IPS-15b (cell line): Measurements from ENCODE around the gene PRM3.

Experiments
- H3K27me3 ChIP-seq: one replicate; pipeline ENCODE4 v1.6.1; 2013; ENCODE audit warnings: low read length; ENCODE audit not compliant: control insufficient read depth, insufficient read depth
- H3K36me3 ChIP-seq: one replicate; pipeline ENCODE4 v1.6.1; 2013; ENCODE audit warnings: low read length; ENCODE audit not compliant: control insufficient read depth, insufficient read depth
- H3K4me1 ChIP-seq: one replicate; pipeline ENCODE4 v1.6.1; 2013; ENCODE audit warnings: mild to moderate bottlenecking, low read length; ENCODE audit not compliant: control insufficient read depth, insufficient read depth
- H3K4me3 ChIP-seq: one replicate; pipeline ENCODE4 v1.5.1; 2013; ENCODE audit warnings: low read depth, low read length
- H3K9ac ChIP-seq: one replicate; pipeline ENCODE4 v1.6.1; 2013; ENCODE audit warnings: low read depth, mild to moderate bottlenecking, low read length
- H3K9me3 ChIP-seq: one replicate; pipeline ENCODE4 v1.6.1; 2013; ENCODE audit warnings: mild to moderate bottlenecking, low read length; ENCODE audit not compliant: control insufficient read depth, insufficient read depth

PRM3 gene

GRCh38 chr16:11276143-11276895 is 2.9 kb upstream of the PRM3 start, which contains the start of gene PRM2:
TSS of gene PRM2 (minus strand) at chr16:11276480. CDS start at chr16:11276370, 110 bp downstream.
- H3K4me3 ChIP-seq, result no peak within 1 kb of the TSS
- H3K9me3 ChIP-seq, result no peaks in the 10 kb centered on the region
- no peaks in the 10 kb centered on the region for H3K27me3 ChIP-seq
- H3K36me3 ChIP-seq, result no peaks in the 10 kb centered on the region
- no peak within 1 kb of the TSS for H3K9ac ChIP-seq
- no peaks in the 10 kb centered on the region for H3K4me1 ChIP-seq

- no peak overlapping the region for H3K9ac ChIP-seq
- no peaks in the 10 kb centered on the region for H3K4me1 ChIP-seq
- no peaks in the 10 kb centered on the region for H3K36me3 ChIP-seq
Observed at GRCh38 chr16:11274964-11275363, 1.5 kb upstream of the PRM3 start.

DNA sequence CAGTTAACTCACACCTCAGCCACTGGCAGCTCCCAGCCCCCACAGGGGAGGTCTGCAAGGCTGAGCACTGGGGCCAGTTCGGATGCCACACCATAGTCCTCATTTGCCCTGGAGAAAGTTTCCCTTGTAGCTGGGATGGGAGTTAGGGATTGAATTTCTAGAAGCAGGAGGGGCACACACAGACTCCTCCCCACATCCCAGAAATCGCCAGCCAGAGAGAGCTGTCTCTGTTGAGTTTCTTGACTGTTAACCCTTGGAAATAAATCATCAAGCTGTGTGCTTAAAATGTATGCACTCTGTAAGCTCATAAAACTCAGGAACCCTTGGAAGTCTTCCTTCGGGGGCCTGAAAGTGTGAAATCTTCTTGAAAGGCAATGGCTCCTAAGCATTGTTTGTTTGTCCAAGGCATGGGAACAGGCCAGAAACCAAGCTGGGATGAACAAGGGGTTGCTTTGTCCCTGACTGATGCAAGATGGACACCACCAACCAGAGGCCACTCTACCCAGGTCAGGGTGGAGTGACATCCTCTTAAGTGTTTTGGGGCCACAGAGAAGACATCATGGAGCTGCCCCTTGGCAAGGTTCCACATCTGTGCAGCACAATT is 394 bp upstream of the PRM3 start:
- Histone ChIP-seq H3K36me3 (no peaks in the 10 kb centered on the region), H3K4me1 (no peaks in the 10 kb centered on the region), H3K27me3 (no peaks in the 10 kb centered on the region), H3K4me3 (no peak overlapping the region), H3K9me3 (no peaks in the 10 kb centered on the region), H3K9ac (no peak overlapping the region)

More at GRCh38 chr16:11274964-11275363, 1.5 kb upstream of the PRM3 start:
- H3K27me3 ChIP-seq, result no peaks in the 10 kb centered on the region
- no peaks in the 10 kb centered on the region for H3K9me3 ChIP-seq
- no peak overlapping the region for H3K4me3 ChIP-seq

- H3K4me1 ChIP-seq, result no peaks in the 10 kb centered on the region
- no peaks in the 10 kb centered on the region for H3K36me3 ChIP-seq
- H3K27me3 ChIP-seq, result no peaks in the 10 kb centered on the region
- no peak overlapping the region for H3K9ac ChIP-seq
- no peaks in the 10 kb centered on the region for H3K9me3 ChIP-seq
- H3K4me3 ChIP-seq, result no peak overlapping the region
Observed at GRCh38 chr16:11272484-11272883, 945 bp downstream of the PRM3 start.

DNA sequence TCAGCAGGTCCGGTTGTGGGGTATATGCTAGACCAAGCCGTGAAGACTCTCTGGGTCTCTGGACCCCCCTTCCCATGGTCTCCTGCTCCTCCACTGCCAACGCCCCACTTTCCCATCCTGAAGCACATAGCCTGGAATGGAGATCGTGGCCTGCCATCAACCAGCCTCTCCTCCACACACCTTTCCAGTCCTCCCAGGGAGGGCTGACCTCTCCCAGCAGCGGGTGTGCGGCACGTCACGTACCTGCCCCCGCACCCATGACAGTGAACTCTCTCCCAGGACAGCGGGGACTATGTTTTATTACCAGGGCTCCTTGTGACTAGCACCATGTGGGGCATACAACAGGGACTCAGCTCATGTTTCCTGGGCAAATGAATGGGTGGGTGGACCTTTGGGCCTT is 1.8 kb downstream of the PRM3 start:
- no peak overlapping the region for H3K9ac ChIP-seq
- H3K4me3 ChIP-seq, result no peak overlapping the region
- H3K27me3 ChIP-seq, result no peaks in the 10 kb centered on the region
- H3K9me3 ChIP-seq, result no peaks in the 10 kb centered on the region
- no peaks in the 10 kb centered on the region for H3K36me3 ChIP-seq
- H3K4me1 ChIP-seq, result no peaks in the 10 kb centered on the region

DNA sequence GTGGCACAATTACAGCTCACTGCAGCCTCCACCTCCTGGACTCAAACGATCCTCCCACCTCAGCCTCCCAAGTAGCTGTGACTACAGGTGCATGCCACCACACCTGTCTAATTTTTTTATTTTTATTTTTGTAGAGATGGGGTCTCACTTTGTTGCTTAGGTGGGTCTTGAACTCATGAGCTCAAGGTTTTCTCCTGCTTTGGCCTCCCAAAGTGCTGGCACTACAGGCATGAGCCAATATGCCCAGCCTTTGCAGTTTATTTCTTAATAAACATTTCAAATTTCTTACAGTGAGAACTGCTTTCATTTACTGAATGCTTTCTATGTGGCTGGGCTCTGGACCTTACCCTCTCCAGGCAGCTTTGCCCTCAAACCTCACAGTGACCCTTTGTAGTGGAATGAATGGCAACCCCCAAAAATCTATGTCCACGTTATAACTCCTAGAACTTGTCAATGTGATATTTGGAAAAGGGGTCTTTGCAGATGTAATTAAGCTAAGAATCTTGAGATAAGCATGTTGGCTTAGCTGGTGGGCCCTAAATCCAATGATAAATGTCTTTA is 2.7 kb downstream of the PRM3 start:
- H3K9ac ChIP-seq, result no peak overlapping the region

GRCh38 chr16:11268921-11269375 is 4.5 kb downstream of the PRM3 start, which contains the start of gene TNP2:
TSS of gene TNP2 (minus strand) at chr16:11269325. CDS start at chr16:11269262, 63 bp downstream.
- Histone ChIP-seq H3K9me3 (no peaks in the 10 kb centered on the region), H3K36me3 (no peaks in the 10 kb centered on the region), H3K4me1 (no peaks in the 10 kb centered on the region), H3K9ac (no peak within 1 kb of the TSS), H3K27me3 (no peaks in the 10 kb centered on the region), H3K4me3 (no peak within 1 kb of the TSS)

More for the DNA sequence above, 2.7 kb downstream of the PRM3 start:
- H3K9me3 ChIP-seq, result no peaks in the 10 kb centered on the region
- H3K36me3 ChIP-seq, result no peaks in the 10 kb centered on the region
- no peaks in the 10 kb centered on the region for H3K27me3 ChIP-seq
- H3K4me1 ChIP-seq, result no peaks in the 10 kb centered on the region
- H3K4me3 ChIP-seq, result no peak overlapping the region

DNA sequence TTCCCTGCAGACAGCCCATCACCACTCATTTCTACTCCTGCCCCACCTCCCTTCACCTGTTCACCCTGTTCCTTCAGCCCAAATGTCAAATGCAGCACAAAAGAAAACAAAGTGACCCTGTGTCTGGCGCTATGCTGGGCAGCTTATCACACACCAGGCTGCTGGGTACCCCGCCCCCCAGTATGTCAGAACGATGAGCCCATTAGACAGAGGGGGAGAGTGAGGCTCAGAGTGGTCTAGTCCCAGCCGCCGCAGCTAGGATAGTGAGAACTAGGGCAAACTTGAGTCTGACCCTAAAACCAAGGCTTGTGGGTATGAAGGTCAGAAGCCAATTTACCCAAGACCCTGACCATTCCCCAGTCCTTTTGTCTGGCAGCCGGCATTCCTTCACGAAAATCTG is 8.3 kb downstream of the PRM3 start:
- Histone ChIP-seq H3K4me3 (no peak overlapping the region), H3K9me3 (no peaks in the 10 kb centered on the region), H3K36me3 (no peaks in the 10 kb centered on the region), H3K4me1 (no peaks in the 10 kb centered on the region), H3K27me3 (no peaks in the 10 kb centered on the region), H3K9ac (no peak overlapping the region)

DNA sequence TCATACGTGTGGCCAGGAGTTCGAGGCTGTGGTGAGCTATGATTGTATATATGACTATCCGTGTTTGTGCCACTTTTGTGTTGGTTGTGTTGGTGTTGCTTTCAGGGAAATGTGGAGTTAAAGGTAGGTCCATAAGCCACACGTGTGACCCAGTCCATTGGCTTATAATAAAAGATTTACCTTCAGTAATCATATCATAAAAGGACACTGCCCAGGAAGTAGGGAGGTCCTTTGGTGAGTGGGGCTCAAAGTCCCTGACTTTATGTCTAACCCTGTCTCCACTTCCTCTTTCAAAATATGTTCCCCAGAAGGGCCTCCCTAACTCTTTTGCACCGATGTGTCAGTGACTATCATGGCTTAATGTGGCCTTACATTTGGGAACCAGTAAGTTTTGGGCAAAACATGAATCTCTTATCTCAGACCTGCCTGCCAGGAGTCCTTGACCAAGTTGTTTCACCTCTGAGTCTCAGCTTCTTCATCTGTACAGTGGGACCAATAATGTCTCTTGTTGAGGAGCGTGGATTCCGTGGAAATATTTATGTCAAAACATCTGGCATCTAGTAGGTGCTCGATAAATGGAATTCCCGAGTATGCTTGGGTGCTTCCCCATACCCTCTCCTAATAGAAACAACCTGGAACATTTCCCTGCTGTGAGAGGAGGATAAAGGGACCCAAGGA is 9.1 kb downstream of the PRM3 start:
- no peak overlapping the region for H3K4me3 ChIP-seq
- H3K9ac ChIP-seq, result no peak overlapping the region
- H3K4me1 ChIP-seq, result no peaks in the 10 kb centered on the region
- no peaks in the 10 kb centered on the region for H3K27me3 ChIP-seq
- H3K9me3 ChIP-seq, result no peaks in the 10 kb centered on the region
- H3K36me3 ChIP-seq, result no peaks in the 10 kb centered on the region

GRCh38 chr16:11263737-11264136 is 9.7 kb downstream of the PRM3 start:
- Histone ChIP-seq H3K36me3 (no peaks in the 10 kb centered on the region), H3K9ac (no peak overlapping the region), H3K27me3 (no peaks in the 10 kb centered on the region), H3K4me3 (no peak overlapping the region), H3K9me3 (no peaks in the 10 kb centered on the region), H3K4me1 (no peaks in the 10 kb centered on the region)

GRCh38 chr16:11262915-11263314 is 10.5 kb downstream of the PRM3 start:
- H3K9me3 ChIP-seq, result no peaks in the 10 kb centered on the region
- H3K27me3 ChIP-seq, result no peaks in the 10 kb centered on the region
- H3K36me3 ChIP-seq, result no peaks in the 10 kb centered on the region
- no peak overlapping the region for H3K9ac ChIP-seq
- H3K4me3 ChIP-seq, result no peak overlapping the region
- no peaks in the 10 kb centered on the region for H3K4me1 ChIP-seq
